ENCODE results near the gene MTCL3.

- no peak for TF ChIP-seq CTCF (IDR thresholded peaks at IDR 0.05; ENCODE audit: low read length)
- TF ChIP-seq EZH2 (optimal IDR thresholded peaks at IDR 0.05; ENCODE audit: low read depth, low read length): no peak
- no peak for TF ChIP-seq EZH2phosphoT487 (IDR thresholded peaks at IDR 0.05; ENCODE audit: low read length)
Measured at GRCh38 chr6:127519469-127519785, 292 bp upstream of the MTCL3 start.
